Peyer's patch (tissue), 4 donors: ENCODE measurements around the gene UBE2E1. TPM values are rescaled to one million over a fixed set of nuclear protein-coding genes. Genes with fewer than 3 reads are reported as not detected.
A peak's percentile ranks its signal among the peaks of the same experiment; 100 is the strongest.

Experiments
- DNase-seq, 3 donors: peaks; one replicate each; pipeline ENCODE4 v3.0.0-alpha.2; 2017 to 2019
- H3K27ac ChIP-seq, 4 donors: fragments of 200-600 bp; sonication (generic); one replicate each; pipeline ENCODE4 v1.5.1; 2016 to 2019
- H3K27me3 ChIP-seq, 2 donors: fragments of 200-600 bp; sonication (generic); one replicate each; pipeline ENCODE4 v1.5.1; 2019
- H3K36me3 ChIP-seq, 3 donors: fragments of 200-600 bp; sonication (generic); one replicate each; pipeline ENCODE4 v1.5.1; 2016 to 2019
- H3K4me1 ChIP-seq, 4 donors: fragments of 200-600 bp; sonication (generic); one replicate each; pipeline ENCODE4 v1.5.1; 2016 to 2019
- H3K4me3 ChIP-seq, 4 donors: fragments of 200-600 bp; sonication (generic); 1 replicate in 3 of 4; 2 replicates in 1 of 4; pipeline ENCODE4 v1.5.1; 2016 to 2019; ENCODE audit warnings: mild to moderate bottlenecking in 1 of 4
- H3K9me3 ChIP-seq, 4 donors: fragments of 200-600 bp; sonication (generic); one replicate each; pipeline ENCODE4 v1.5.1; 2016 to 2019; ENCODE audit warnings: mild to moderate bottlenecking in 1 of 4
- POLR2A ChIP-seq, 2 donors: fragments of 450-650 bp; IDR thresholded peaks; one replicate each; pipeline ENCODE4 v1.5.1; 2017; ENCODE audit warnings: antibody characterized with exemption in 2 of 2, mild to moderate bottlenecking in 2 of 2, moderate library complexity in 2 of 2
- total RNA-seq, 4 donors: library from RNA; depleted of rRNA; stranded (reverse); fragments of >200 nt; gene quantifications; one replicate each; pipeline ENCODE4 v1.1.0, GENCODE V29; 2016
- TF ChIP-seq, protein P1 (sequence below), 6 experiments: fragments of 450-650 bp in 4 of 6; fragments of 200-600 bp in 2 of 6; sonication (generic) in 1 of 6; IDR thresholded peaks; one replicate each; pipeline ENCODE4 v1.5.1; 2017 to 2019; ENCODE audit warnings: antibody characterized with exemption in 6 of 6, mild to moderate bottlenecking in 3 of 6, moderate library complexity in 1 of 6

The UBE2E1 gene
- 10 to 100 TPM; 26.1 to 58.6 (median 43.0) TPM for total RNA-seq

DNA sequence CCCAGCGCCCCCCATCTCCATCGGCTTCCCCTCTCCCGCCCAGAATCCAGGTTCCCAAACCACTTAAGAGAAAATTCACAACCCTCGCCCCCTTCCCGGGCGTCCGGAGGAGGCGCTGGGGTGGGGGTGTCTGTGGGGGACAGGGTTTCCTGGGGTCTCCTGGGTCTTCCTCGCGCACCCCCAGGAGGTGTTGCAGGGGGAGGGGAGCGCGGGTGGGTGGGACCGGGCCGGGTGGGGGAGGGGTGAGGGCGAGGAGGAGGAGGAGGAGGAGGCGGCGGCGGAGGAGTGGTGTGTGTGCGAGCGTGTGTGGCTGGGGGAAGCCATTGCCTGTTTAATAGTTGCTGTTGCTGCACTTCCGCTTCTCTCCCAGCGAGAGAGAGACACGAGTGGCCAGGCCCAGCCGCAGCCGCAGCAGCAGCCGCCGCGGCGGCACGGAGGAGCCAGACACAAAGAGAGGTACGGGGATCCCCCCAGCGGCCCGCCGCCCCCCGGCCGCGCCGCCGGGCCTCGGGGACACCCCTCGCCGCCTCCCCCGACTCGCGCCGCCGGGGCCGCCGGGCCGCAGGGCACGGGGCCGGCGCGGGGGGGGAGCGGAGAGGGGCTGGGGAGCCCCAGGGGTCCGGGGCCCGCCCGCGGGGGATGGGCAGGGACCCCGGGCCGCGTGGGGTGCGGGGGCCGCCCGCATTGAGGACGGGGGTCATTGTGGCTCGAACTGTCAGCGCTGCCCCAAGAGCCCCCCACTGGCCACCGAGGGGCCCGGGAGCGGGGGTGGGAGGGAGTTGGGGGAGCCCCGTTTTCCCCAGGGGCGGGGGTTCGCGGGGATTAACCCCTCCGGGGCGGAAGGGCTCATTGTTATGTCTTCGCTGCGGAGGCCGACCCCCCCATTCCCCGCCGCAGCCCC lies at the start of gene UBE2E1:
Gene UBE2E1, plus strand, starts transcription at position 323 of the 901 bp plus-strand sequence. CDS start 1,315 bp downstream, outside the sequence.
- H3K27me3 ChIP-seq = no peaks in the 10 kb centered on the region
- DNase-seq = peak; percentile 76 to 90 (median 78)
- no peaks in the 10 kb centered on the region for H3K9me3 ChIP-seq
- H3K4me1 ChIP-seq = peaks cover 0 to 38% (median 1%) of the 10 kb centered on the region in 4 donors
- H3K4me3 ChIP-seq = peak within 1 kb of the TSS; percentile 92 to 99 (median 95)
- peak in 1 of 2 donors; percentile 14 for TF ChIP-seq POLR2A (IDR thresholded peaks at IDR 0.05)
- TF ChIP-seq, protein P1, sequence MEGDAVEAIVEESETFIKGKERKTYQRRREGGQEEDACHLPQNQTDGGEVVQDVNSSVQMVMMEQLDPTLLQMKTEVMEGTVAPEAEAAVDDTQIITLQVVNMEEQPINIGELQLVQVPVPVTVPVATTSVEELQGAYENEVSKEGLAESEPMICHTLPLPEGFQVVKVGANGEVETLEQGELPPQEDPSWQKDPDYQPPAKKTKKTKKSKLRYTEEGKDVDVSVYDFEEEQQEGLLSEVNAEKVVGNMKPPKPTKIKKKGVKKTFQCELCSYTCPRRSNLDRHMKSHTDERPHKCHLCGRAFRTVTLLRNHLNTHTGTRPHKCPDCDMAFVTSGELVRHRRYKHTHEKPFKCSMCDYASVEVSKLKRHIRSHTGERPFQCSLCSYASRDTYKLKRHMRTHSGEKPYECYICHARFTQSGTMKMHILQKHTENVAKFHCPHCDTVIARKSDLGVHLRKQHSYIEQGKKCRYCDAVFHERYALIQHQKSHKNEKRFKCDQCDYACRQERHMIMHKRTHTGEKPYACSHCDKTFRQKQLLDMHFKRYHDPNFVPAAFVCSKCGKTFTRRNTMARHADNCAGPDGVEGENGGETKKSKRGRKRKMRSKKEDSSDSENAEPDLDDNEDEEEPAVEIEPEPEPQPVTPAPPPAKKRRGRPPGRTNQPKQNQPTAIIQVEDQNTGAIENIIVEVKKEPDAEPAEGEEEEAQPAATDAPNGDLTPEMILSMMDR (IDR thresholded peaks at IDR 0.05) = no peak
- peak within 1 kb of the TSS; percentile 82 to 88 (median 85) for H3K27ac ChIP-seq
- H3K36me3 ChIP-seq = no peaks in the 10 kb centered on the region

DNA sequence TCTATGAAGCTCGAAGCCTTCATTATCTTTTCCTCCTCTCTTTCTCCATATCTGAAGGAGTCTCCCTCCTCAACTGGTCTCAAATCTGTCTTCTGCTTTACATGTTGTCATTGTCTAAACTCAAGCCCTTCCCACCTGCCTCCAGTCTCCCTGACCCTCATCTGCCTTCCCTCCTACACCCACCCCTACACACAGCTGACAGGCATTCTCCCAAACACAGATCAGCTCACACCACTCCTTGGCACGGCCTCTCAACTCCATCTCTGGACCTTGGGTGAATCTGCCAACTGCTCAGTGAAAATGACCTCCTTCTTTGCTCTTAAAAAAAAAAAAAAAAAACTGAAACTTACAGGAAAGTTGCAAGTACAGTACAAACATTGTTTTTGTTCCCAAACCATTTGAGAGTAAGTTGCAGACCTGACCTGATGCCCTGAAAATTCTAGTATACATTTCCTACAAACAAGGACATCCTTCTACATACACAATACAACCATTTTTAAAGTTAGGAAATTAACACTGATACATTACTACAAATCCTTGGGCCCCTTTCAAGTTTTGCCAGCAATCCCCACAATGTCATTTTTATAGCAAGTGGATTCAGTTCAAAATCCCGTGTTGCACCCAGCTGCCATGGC lies 49.4 kb upstream of the UBE2E1 start:
- Histone ChIP-seq H3K4me1 (no peaks in the 10 kb centered on the region), H3K27me3 (no peaks in the 10 kb centered on the region), H3K9me3 (no peaks in the 10 kb centered on the region), H3K27ac (no peak overlapping the region), H3K36me3 (no peaks in the 10 kb centered on the region), H3K4me3 (no peak overlapping the region)
- TF ChIP-seq, protein P1 (IDR thresholded peaks at IDR 0.05) = no peak
- no peak for TF ChIP-seq POLR2A (IDR thresholded peaks at IDR 0.05)
- DNase-seq = no peak

DNA sequence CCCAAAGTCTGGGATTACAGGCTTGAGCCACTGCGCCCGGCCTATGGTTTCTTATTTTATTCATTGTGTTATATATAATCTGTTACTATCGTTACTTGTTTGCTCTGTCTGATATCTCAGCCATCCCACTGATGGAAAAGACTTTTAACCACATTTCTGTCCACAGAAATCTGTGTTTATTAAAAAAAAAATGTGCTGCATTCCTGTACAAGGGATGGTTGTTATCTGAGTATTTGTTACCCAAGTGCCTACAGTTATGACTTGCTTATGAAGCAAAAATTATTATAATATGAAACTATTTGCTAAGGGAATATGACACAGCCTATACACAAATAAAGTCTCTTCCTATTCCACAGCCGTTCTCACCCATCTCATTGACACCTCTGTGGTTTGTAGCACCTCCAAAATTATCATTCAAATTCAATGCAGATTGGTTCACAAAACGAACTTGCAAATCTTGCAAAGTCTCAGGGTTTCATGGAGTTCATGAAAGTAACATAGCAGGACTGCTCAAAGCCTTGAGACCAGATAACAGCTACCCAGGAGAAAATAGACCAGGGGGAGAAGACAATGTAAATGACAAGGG lies 47.4 kb upstream of the UBE2E1 start:
- H3K4me1 ChIP-seq = peaks cover 0 to 6% (median 0%) of the 10 kb centered on the region in 4 donors
- no peak for DNase-seq
- TF ChIP-seq POLR2A (IDR thresholded peaks at IDR 0.05) = no peak
- TF ChIP-seq, protein P1 (IDR thresholded peaks at IDR 0.05) = no peak
- H3K27ac ChIP-seq = no peak overlapping the region
- H3K9me3 ChIP-seq = no peaks in the 10 kb centered on the region
- no peak overlapping the region for H3K4me3 ChIP-seq
- H3K27me3 ChIP-seq = no peaks in the 10 kb centered on the region
- H3K36me3 ChIP-seq = no peaks in the 10 kb centered on the region

DNA sequence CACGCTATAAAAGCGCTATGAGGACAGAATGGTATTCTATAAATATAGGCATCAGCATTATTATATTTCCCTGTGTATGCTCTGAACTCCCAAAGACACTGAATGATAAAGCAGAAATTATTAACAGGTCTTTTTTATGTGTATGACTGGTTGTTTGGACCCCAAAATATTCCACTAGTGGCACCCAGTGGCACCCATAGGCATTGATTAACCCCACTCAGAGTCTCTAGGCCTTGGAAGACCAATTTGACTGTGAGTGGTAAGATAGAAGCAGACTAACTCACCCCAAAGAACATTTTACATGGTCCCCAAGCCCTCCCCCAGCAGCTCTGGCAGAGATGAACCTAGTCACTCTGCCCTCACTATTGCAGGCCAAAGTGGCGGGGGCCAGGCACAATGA lies 45.4 kb upstream of the UBE2E1 start:
- no peaks in the 10 kb centered on the region for H3K27me3 ChIP-seq
- TF ChIP-seq POLR2A (IDR thresholded peaks at IDR 0.05) = no peak
- TF ChIP-seq, protein P1 (IDR thresholded peaks at IDR 0.05) = no peak
- peaks cover 0 to 6% (median 0%) of the 10 kb centered on the region in 4 donors for H3K4me1 ChIP-seq
- no peaks in the 10 kb centered on the region for H3K36me3 ChIP-seq
- no peak for DNase-seq
- no peak overlapping the region for H3K4me3 ChIP-seq
- no peaks in the 10 kb centered on the region for H3K9me3 ChIP-seq
- no peak overlapping the region for H3K27ac ChIP-seq

DNA sequence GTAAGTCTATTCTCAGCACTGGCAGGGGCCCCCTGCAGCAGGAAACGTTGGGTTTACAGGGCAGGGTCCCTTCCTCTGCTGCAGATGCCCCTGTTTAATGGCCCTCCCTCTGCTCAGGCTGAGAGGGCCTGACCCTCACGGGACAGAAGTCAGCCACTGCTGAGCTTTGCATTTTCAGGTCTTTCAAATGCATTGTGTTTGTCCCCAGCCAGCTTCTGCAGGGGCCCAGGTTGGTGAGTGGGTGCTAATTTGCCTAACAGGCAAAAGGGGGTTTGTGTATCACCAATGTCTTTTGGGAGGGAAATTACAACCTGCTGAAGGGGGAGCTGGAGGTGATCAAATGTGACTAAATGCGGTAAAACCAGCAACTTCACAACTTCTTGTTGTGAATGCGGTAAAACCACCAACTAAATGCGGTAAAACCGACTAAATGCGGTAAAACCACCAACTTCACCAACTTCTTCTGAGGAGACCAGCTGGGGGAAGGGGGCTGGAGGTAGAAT lies 44.8 kb upstream of the UBE2E1 start:
- H3K27ac ChIP-seq = no peak overlapping the region
- H3K4me1 ChIP-seq = peaks cover 0 to 6% (median 0%) of the 10 kb centered on the region in 4 donors
- no peak for TF ChIP-seq POLR2A (IDR thresholded peaks at IDR 0.05)
- TF ChIP-seq, protein P1 (IDR thresholded peaks at IDR 0.05) = no peak
- no peaks in the 10 kb centered on the region for H3K9me3 ChIP-seq
- H3K4me3 ChIP-seq = no peak overlapping the region
- no peaks in the 10 kb centered on the region for H3K27me3 ChIP-seq
- DNase-seq = no peak
- no peaks in the 10 kb centered on the region for H3K36me3 ChIP-seq
